ENCODE data around the gene GALK2.

- TF ChIP-seq CTCF (IDR thresholded peaks at IDR 0.05) (no peak), SIN3A (IDR thresholded peaks at IDR 0.05; ENCODE audit: borderline replicate concordance, insufficient read depth, low read depth, low read length) (no peak)
Measured at GRCh38 chr15:49122541-49123062, 47.4 kb upstream of the GALK2 start.

Data from Panc1 (cell line).